Subcutaneous abdominal adipose tissue (tissue), 5 donors: ENCODE results near the gene PRKRA.

ENCODE experiments used
- H3K27ac ChIP-seq: one replicate; pipeline ENCODE4 v1.7.0; 2013; ENCODE audit warnings: low read depth, mild to moderate bottlenecking, inconsistent platforms, low read length, moderate library complexity
- H3K27me3 ChIP-seq, 5 donors: one replicate each; pipeline ENCODE4 v1.7.0; 2013; ENCODE audit warnings: low read length in 5 of 5, inconsistent platforms in 1 of 5; ENCODE audit not compliant: control insufficient read depth in 5 of 5, insufficient read depth in 4 of 5
- H3K36me3 ChIP-seq, 5 donors: one replicate each; pipeline ENCODE4 v1.7.0; 2013; ENCODE audit warnings: low read length in 5 of 5; ENCODE audit not compliant: control insufficient read depth in 5 of 5, insufficient read depth in 5 of 5
- H3K4me1 ChIP-seq, 5 donors: one replicate each; pipeline ENCODE4 v1.7.0; 2013; ENCODE audit warnings: low read length in 5 of 5, mild to moderate bottlenecking in 3 of 5, moderate library complexity in 1 of 5; ENCODE audit not compliant: control insufficient read depth in 5 of 5, insufficient read depth in 5 of 5
- H3K4me3 ChIP-seq, 5 donors: one replicate each; pipeline ENCODE4 v1.7.0; 2013; ENCODE audit warnings: low read length in 5 of 5, low read depth in 1 of 5
- H3K9ac ChIP-seq, 5 donors: one replicate each; pipeline ENCODE4 v1.7.0; 2013; ENCODE audit warnings: low read length in 5 of 5, mild to moderate bottlenecking in 4 of 5, moderate library complexity in 3 of 5
- H3K9me3 ChIP-seq, 5 donors: one replicate each; pipeline ENCODE4 v1.7.0; 2013; ENCODE audit warnings: low read length in 5 of 5; ENCODE audit not compliant: control insufficient read depth in 5 of 5
- donor health status: healthy.
- donor health status: healthy.
- donor health status: healthy.
- donor health status: healthy.
- donor health status: healthy.

PRKRA gene

GRCh38 chr2:178450774-178451525 lies at the start of gene PRKRA, which contains the start of gene PJVK:
TSS of gene PRKRA (minus strand) at chr2:178451175. CDS start at chr2:178451030, 145 bp downstream.
TSS of gene PJVK (plus strand) at chr2:178451378. CDS start at chr2:178453410, 2,032 bp downstream.
- H3K27me3 ChIP-seq: no peaks in the 10 kb centered on the region
- H3K9me3 ChIP-seq: no peaks in the 10 kb centered on the region
- H3K4me1 ChIP-seq: peaks cover 2 to 24% (median 18%) of the 10 kb centered on the region in 5 donors
- H3K27ac ChIP-seq: peak within 1 kb of the TSS; percentile 98
- peak within 1 kb of the TSS; percentile 84 to 98 (median 89) for H3K9ac ChIP-seq
- peak within 1 kb of the TSS; percentile 71 to 92 (median 82) for H3K4me3 ChIP-seq
- H3K36me3 ChIP-seq: peaks cover 8 to 18% (median 12%) of the 10 kb centered on the region in 5 donors

GRCh38 chr2:178499640-178500039 lies 48.7 kb upstream of the PRKRA start:
- H3K4me1 ChIP-seq: no peaks in the 10 kb centered on the region
- H3K9me3 ChIP-seq: no peaks in the 10 kb centered on the region
- H3K27ac ChIP-seq: no peak overlapping the region
- H3K9ac ChIP-seq: no peak overlapping the region
- peaks cover 62 to 79% (median 76%) of the 10 kb centered on the region in 5 donors for H3K36me3 ChIP-seq
- no peaks in the 10 kb centered on the region for H3K27me3 ChIP-seq
- H3K4me3 ChIP-seq: no peak overlapping the region

DNA sequence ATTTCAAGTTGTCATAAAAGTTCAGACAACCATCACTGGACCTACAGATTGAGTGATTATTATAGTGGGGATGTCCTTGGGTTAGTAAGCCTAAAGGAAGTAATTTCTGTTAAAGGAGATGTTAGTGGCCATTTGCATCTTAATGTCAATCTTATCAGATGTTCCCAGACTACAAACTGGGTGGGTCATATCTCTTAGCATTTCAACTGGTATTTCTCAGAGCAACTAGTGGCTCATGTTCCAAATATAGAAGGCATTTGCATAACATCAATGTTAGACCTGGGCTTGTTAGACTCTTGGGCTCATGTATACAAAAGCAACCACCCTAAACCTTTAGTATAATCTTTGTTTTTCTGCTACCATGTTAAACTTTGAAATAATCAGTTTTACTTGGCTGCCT lies 47.2 kb upstream of the PRKRA start:
- peaks cover 69 to 85% (median 75%) of the 10 kb centered on the region in 5 donors for H3K36me3 ChIP-seq
- H3K9ac ChIP-seq: no peak overlapping the region
- no peak overlapping the region for H3K4me3 ChIP-seq
- H3K4me1 ChIP-seq: no peaks in the 10 kb centered on the region
- no peak overlapping the region for H3K27ac ChIP-seq
- no peaks in the 10 kb centered on the region for H3K27me3 ChIP-seq
- H3K9me3 ChIP-seq: no peaks in the 10 kb centered on the region

DNA sequence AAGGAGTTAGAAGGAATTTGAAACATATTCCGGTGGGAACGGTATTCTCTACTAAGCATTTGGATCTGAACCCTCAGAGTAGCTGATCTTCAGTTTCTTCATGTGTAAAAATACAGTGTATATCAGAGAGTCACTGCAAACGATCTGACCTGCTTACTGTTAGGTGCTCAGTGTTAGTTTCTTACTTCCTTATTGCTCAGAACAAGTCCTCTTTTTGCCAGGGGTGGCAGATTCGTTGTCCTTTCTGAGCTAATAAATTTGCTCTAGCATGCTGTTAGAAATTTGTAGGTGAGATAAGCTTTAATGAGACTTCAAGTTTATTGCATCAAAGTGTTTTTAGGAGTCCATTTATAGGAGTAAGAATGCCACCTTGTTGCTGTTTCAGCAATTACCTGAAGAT lies 45.1 kb upstream of the PRKRA start:
- no peak overlapping the region for H3K27ac ChIP-seq
- no peak overlapping the region for H3K4me3 ChIP-seq
- H3K27me3 ChIP-seq: no peaks in the 10 kb centered on the region
- peaks cover 60 to 79% (median 63%) of the 10 kb centered on the region in 5 donors for H3K36me3 ChIP-seq
- H3K9me3 ChIP-seq: no peaks in the 10 kb centered on the region
- no peaks in the 10 kb centered on the region for H3K4me1 ChIP-seq
- no peak overlapping the region for H3K9ac ChIP-seq

GRCh38 chr2:178491612-178492011 lies 40.6 kb upstream of the PRKRA start:
- no peaks in the 10 kb centered on the region for H3K27me3 ChIP-seq
- H3K4me3 ChIP-seq: no peak overlapping the region
- peaks cover 0 to 3% (median 0%) of the 10 kb centered on the region in 5 donors for H3K4me1 ChIP-seq
- H3K27ac ChIP-seq: no peak overlapping the region
- peaks cover 42 to 75% (median 49%) of the 10 kb centered on the region in 5 donors for H3K36me3 ChIP-seq
- no peaks in the 10 kb centered on the region for H3K9me3 ChIP-seq
- no peak overlapping the region for H3K9ac ChIP-seq

GRCh38 chr2:178485356-178485755 lies 34.4 kb upstream of the PRKRA start:
- Histone ChIP-seq H3K9ac (no peak overlapping the region), H3K27me3 (no peaks in the 10 kb centered on the region), H3K27ac (no peak overlapping the region), H3K4me1 (peaks cover 7 to 44% (median 38%) of the 10 kb centered on the region in 5 donors), H3K36me3 (peaks cover 10 to 28% (median 14%) of the 10 kb centered on the region in 5 donors), H3K4me3 (no peak overlapping the region), H3K9me3 (no peaks in the 10 kb centered on the region)

DNA sequence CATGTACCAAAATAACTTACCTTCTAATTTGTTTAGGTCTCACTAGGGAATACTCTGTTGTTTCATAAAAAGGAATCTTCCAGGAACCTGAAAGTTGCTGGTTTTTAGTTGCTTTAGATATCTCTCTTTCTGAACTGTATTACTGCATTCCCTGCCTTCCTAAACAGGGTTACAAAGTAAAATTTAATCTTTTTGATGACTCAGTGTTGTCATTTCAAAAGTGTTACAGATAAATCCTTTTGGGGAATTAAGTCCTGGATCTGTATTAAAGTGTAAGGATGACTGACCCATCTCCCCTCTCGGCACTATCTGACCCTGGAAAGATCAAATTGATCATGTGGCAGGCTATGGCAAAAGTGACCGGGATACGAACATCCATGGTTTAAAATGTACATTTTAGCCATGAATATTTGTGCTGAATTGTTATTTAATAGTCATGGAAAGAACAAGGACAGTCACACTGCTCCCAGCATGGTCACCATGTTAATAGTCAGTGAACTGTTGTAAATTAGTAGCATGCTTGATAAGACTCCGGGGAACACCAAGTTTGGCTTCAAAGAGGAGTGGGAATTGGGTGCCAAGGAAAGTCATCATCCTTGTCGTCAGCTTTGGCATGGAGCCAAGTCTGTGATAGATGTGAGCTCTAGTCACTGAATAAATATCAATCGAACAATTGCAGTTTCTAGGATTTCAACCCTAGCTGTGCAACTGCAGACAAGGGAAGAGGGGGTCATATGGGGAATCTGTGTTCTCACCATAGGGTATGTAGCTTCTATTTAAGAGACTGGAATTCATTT lies 33.5 kb upstream of the PRKRA start:
- no peaks in the 10 kb centered on the region for H3K27me3 ChIP-seq
- peaks cover 6 to 20% (median 10%) of the 10 kb centered on the region in 5 donors for H3K36me3 ChIP-seq
- peak overlapping the region; percentile 57 for H3K27ac ChIP-seq
- peaks cover 7 to 48% (median 44%) of the 10 kb centered on the region in 5 donors for H3K4me1 ChIP-seq
- peak overlapping the region in 4 of 5 donors; percentile 4 to 36 (median 27) for H3K4me3 ChIP-seq
- peak overlapping the region in 1 of 5 donors; percentile 26 for H3K9ac ChIP-seq
- H3K9me3 ChIP-seq: no peaks in the 10 kb centered on the region

DNA sequence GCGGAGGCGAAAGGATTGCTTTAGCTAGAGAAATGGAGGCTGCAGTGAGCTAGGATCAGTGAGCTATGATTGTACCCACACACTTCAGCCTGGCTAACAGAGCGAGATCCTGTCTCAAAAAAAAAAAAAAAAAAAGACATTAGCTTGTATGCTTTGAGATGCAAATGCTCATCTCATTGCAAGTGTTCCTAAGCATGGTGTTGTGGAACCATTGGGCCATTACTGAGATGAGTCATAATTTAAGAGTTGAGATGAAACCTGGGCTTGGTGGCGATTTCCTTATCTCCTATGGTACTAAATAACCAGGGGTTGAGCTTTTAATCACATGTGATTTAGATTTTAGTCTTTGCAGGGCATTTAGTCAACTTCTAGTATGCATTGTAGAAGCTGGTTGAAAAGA lies 31.5 kb upstream of the PRKRA start:
- H3K9ac ChIP-seq: no peak overlapping the region
- no peak overlapping the region for H3K27ac ChIP-seq
- peak overlapping the region in 2 of 5 donors; percentile 11 to 17 for H3K4me3 ChIP-seq
- H3K4me1 ChIP-seq: peaks cover 7 to 61% (median 57%) of the 10 kb centered on the region in 5 donors
- H3K9me3 ChIP-seq: no peaks in the 10 kb centered on the region
- no peaks in the 10 kb centered on the region for H3K27me3 ChIP-seq
- H3K36me3 ChIP-seq: peaks cover 5 to 13% (median 10%) of the 10 kb centered on the region in 5 donors

DNA sequence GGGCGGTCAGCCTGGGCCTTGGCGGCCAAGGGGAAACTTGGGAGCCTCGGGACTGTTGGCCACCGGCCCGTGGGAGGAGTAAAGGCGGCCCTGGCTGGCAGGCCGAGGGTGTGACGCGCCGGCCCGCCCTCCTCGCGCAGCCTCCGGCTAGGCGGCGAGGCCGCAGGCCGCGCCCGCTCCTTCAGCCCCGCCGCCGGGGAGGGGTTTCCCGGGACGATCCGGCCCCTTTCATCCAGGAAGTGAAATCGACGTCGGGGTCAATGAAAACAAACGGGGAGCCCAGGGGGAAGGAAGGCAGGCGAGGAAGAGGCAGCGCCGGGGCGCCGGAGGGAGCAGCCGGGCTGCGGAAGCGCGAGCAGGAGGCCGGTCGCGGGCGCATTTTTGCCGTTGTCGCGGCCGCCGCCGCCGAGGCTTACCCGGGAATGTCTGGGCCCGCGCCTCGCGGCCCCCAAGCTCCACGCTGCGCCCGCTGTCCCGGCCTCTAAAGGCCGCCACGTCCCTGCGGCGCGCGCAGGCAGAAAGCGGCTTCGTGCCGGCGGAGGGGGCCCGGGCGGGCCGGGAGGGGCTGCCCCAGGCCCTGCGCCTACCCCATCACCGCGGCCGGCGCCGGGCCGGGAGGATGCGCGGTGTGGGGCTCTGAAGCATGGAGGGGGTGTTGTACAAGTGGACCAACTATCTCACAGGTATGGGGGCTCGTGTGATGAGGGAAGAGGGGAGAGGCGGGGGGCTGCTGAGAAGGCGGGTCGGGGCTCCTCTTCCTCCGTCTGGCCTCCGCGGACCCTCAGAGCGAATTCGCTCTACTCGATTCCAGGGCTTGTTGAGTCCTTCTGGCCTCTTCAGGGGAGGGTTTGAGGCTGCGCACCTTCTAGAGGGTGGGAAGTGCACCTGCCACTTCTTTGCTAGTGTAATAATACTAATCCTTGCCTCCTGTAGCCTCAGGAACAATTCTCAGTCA lies 29.5 kb upstream of the PRKRA start, which contains the start of gene PLEKHA3:
TSS of gene PLEKHA3 (plus strand) at position 231 of the 955 bp plus-strand sequence. CDS start at position 644, 413 bp downstream.
- Histone ChIP-seq H3K9ac (peak within 1 kb of the TSS; percentile 89 to 96 (median 93)), H3K4me1 (peaks cover 7 to 61% (median 55%) of the 10 kb centered on the region in 5 donors), H3K27me3 (no peaks in the 10 kb centered on the region), H3K27ac (peak within 1 kb of the TSS; percentile 98), H3K9me3 (no peaks in the 10 kb centered on the region), H3K36me3 (no peaks in the 10 kb centered on the region), H3K4me3 (peak within 1 kb of the TSS; percentile 85 to 99 (median 95))
